GM21360 (cell line): Measurements from ENCODE around the gene FAM193B.
A peak's percentile ranks its signal among the peaks of the same experiment; 100 is the strongest.

ENCODE experiments used
- ATAC-seq: cut with Tn5 transposase; IDR thresholded peaks from one replicate; pipeline ENCODE4 v1.9.1; 2021; ENCODE audit warnings: mild to moderate bottlenecking, moderate library complexity; ENCODE audit not compliant: unreplicated experiment

Gene FAM193B

GRCh38 chr5:177554474-177555111, at the start of gene FAM193B:
Gene FAM193B (minus strand): TSS chr5:177554563. CDS start chr5:177554458, 105 bp downstream.
- ATAC-seq = peak; percentile 91

GRCh38 chr5:177604116-177604521, 49.8 kb upstream of the FAM193B start:
- no peak for ATAC-seq

GRCh38 chr5:177603631-177604030, 49.3 kb upstream of the FAM193B start:
- no peak for ATAC-seq

- no peak for ATAC-seq
Observed at GRCh38 chr5:177602458-177602830, 48.1 kb upstream of the FAM193B start.

- no peak for ATAC-seq
Observed at GRCh38 chr5:177601577-177602457, 47.5 kb upstream of the FAM193B start.

- ATAC-seq = no peak
Observed at GRCh38 chr5:177601126-177601525, 46.8 kb upstream of the FAM193B start.

GRCh38 chr5:177600508-177601018, 46.2 kb upstream of the FAM193B start:
- ATAC-seq = no peak

GRCh38 chr5:177599731-177600507, 45.6 kb upstream of the FAM193B start, which contains the start of gene B4GALT7:
Gene B4GALT7 (plus strand): TSS chr5:177600132. CDS start chr5:177600211, 79 bp downstream.
- peak; percentile 75 for ATAC-seq

- no peak for ATAC-seq
Observed at GRCh38 chr5:177598477-177598876, 44.1 kb upstream of the FAM193B start.

GRCh38 chr5:177596775-177597238, 42.4 kb upstream of the FAM193B start:
- no peak for ATAC-seq

GRCh38 chr5:177595991-177596774, 41.8 kb upstream of the FAM193B start:
- ATAC-seq = no peak

- no peak for ATAC-seq
Observed at GRCh38 chr5:177595026-177595585, 40.7 kb upstream of the FAM193B start.

- ATAC-seq = no peak
Observed at GRCh38 chr5:177594071-177594470, 39.7 kb upstream of the FAM193B start.

GRCh38 chr5:177593511-177593910, 39.1 kb upstream of the FAM193B start:
- ATAC-seq = no peak

GRCh38 chr5:177592905-177593304, 38.5 kb upstream of the FAM193B start:
- no peak for ATAC-seq

GRCh38 chr5:177592010-177592834, 37.9 kb upstream of the FAM193B start, which contains the start of gene TMED9:
Gene TMED9 (plus strand): TSS chr5:177592203. CDS start chr5:177592215, 12 bp downstream.
- peak; percentile 96 for ATAC-seq

GRCh38 chr5:177591690-177592009, 37.3 kb upstream of the FAM193B start:
- ATAC-seq = no peak

- ATAC-seq = no peak
Observed at GRCh38 chr5:177590406-177590805, 36.0 kb upstream of the FAM193B start.

GRCh38 chr5:177588413-177588909, 34.1 kb upstream of the FAM193B start:
- no peak for ATAC-seq
